ENCODE measurements around the gene SPDEF.

Gene SPDEF

GRCh38 chr6:34589140-34589539, 33.0 kb upstream of the SPDEF start:
- no peak for DNase-seq (ENCODE audit: low read depth)
- H3K4me3 ChIP-seq (ENCODE audit: low read depth, low read length): no peak overlapping the region
- no peak for TF ChIP-seq CTCF (IDR thresholded peaks at IDR 0.05; ENCODE audit: insufficient read depth, low read depth, low read length, missing control alignments)

- no peak for DNase-seq (ENCODE audit: low read depth)
- no peak for TF ChIP-seq CTCF (IDR thresholded peaks at IDR 0.05; ENCODE audit: insufficient read depth, low read depth, low read length, missing control alignments)
- no peak overlapping the region for H3K4me3 ChIP-seq (ENCODE audit: low read depth, low read length)
These were observed 31.7 kb upstream of the SPDEF start for GRCh38 chr6:34587851-34588250.

GRCh38 chr6:34587325-34587724, 31.2 kb upstream of the SPDEF start:
- no peak for TF ChIP-seq CTCF (IDR thresholded peaks at IDR 0.05; ENCODE audit: insufficient read depth, low read depth, low read length, missing control alignments)
- no peak for DNase-seq (ENCODE audit: low read depth)

GRCh38 chr6:34586327-34587040, 30.4 kb upstream of the SPDEF start:
- H3K4me3 ChIP-seq (ENCODE audit: low read depth, low read length): no peak overlapping the region
- no peak for TF ChIP-seq CTCF (IDR thresholded peaks at IDR 0.05; ENCODE audit: insufficient read depth, low read depth, low read length, missing control alignments)
- DNase-seq (ENCODE audit: low read depth): no peak

More at GRCh38 chr6:34587325-34587724, 31.2 kb upstream of the SPDEF start:
- H3K4me3 ChIP-seq (ENCODE audit: low read depth, low read length): no peak overlapping the region

GRCh38 chr6:34585512-34586061, 29.5 kb upstream of the SPDEF start:
- TF ChIP-seq CTCF (IDR thresholded peaks at IDR 0.05; ENCODE audit: insufficient read depth, low read depth, low read length, missing control alignments): no peak
- no peak for DNase-seq (ENCODE audit: low read depth)
- no peak overlapping the region for H3K4me3 ChIP-seq (ENCODE audit: low read depth, low read length)

GRCh38 chr6:34585108-34585507, 29.0 kb upstream of the SPDEF start:
- TF ChIP-seq CTCF (IDR thresholded peaks at IDR 0.05; ENCODE audit: insufficient read depth, low read depth, low read length, missing control alignments): no peak
- H3K4me3 ChIP-seq (ENCODE audit: low read depth, low read length): no peak overlapping the region
- DNase-seq (ENCODE audit: low read depth): no peak

- H3K4me3 ChIP-seq (ENCODE audit: low read depth, low read length): no peak overlapping the region
- DNase-seq (ENCODE audit: low read depth): no peak
- no peak for TF ChIP-seq CTCF (IDR thresholded peaks at IDR 0.05; ENCODE audit: insufficient read depth, low read depth, low read length, missing control alignments)
These were observed 28.6 kb upstream of the SPDEF start for GRCh38 chr6:34584694-34585093.
